ENCODE results near the gene PKN1.

PKN1 gene

GRCh38 chr19:14470031-14470876, 37.1 kb downstream of the PKN1 start:
- TF ChIP-seq CTCF (conservative IDR thresholded peaks at IDR 0.05; ENCODE audit: low read depth, low read length): no peak
- DNase-seq (ENCODE audit: low read depth): no peak
- H3K4me3 ChIP-seq (ENCODE audit: low read length): no peak overlapping the region

GRCh38 chr19:14471436-14472187, 38.5 kb downstream of the PKN1 start:
- no peak for TF ChIP-seq CTCF (conservative IDR thresholded peaks at IDR 0.05; ENCODE audit: low read depth, low read length)
- no peak for DNase-seq (ENCODE audit: low read depth)
- no peak overlapping the region for H3K4me3 ChIP-seq (ENCODE audit: low read length)

GRCh38 chr19:14472202-14472938, 39.3 kb downstream of the PKN1 start:
- H3K4me3 ChIP-seq (ENCODE audit: low read length): no peak overlapping the region
- no peak for DNase-seq (ENCODE audit: low read depth)
- peak; percentile 83 for TF ChIP-seq CTCF (conservative IDR thresholded peaks at IDR 0.05; ENCODE audit: low read depth, low read length)

GRCh38 chr19:14473073-14473977, 40.2 kb downstream of the PKN1 start:
- H3K4me3 ChIP-seq (ENCODE audit: low read length): no peak overlapping the region
- TF ChIP-seq CTCF (conservative IDR thresholded peaks at IDR 0.05; ENCODE audit: low read depth, low read length): no peak
- DNase-seq (ENCODE audit: low read depth): no peak

- DNase-seq (ENCODE audit: low read depth): no peak
- no peak overlapping the region for H3K4me3 ChIP-seq (ENCODE audit: low read length)
- no peak for TF ChIP-seq CTCF (conservative IDR thresholded peaks at IDR 0.05; ENCODE audit: low read depth, low read length)
These were observed 41.0 kb downstream of the PKN1 start for GRCh38 chr19:14473978-14474578.

DNA sequence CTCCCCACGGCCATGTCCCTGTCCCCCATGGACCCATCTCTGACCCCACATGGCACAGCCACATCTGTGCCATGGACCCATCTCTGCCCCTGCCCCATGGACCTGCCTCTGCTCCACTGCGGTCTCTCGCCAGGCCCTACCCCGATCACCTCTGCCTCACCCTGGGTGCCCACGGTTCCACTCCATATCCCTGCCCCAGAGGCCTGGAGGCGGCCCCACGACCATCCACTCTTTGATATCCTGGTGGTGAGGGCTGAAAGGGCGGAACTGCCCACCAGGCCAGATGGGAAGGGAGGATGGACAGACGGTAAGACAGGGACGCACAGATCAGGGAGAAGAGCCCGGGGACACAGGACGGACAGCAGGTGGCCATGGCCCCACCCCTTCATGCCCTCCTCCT, 41.7 kb downstream of the PKN1 start:
- peak overlapping the region; percentile 24 for H3K4me3 ChIP-seq (ENCODE audit: low read length)
- TF ChIP-seq CTCF (conservative IDR thresholded peaks at IDR 0.05; ENCODE audit: low read depth, low read length): no peak
- no peak for DNase-seq (ENCODE audit: low read depth)
